Breast epithelium (tissue), 4 donors: ENCODE measurements around the gene RXRG. TPM values are rescaled to one million over a fixed set of nuclear protein-coding genes. Genes with fewer than 3 reads are reported as not detected.

Experiments
- DNase-seq, 2 donors: peaks; one replicate each; pipeline ENCODE4 v3.0.0-alpha.2; 2019; ENCODE audit warnings: low spot score in 2 of 2
- H3K27ac ChIP-seq, 2 donors: fragments of 200-600 bp; sonication (generic) in 1 of 2; one replicate each; pipeline ENCODE4 v1.5.1; 2016 to 2019; ENCODE audit warnings: mild to moderate bottlenecking in 1 of 2
- H3K27me3 ChIP-seq, 2 donors: fragments of 200-600 bp; sonication (generic) in 1 of 2; one replicate each; pipeline versions ENCODE4 v1.5.1 to v1.6.0; 2017 to 2019; ENCODE audit warnings: control low read depth in 1 of 2, mild to moderate bottlenecking in 1 of 2
- H3K36me3 ChIP-seq: fragments of 200-600 bp; one replicate; pipeline ENCODE4 v1.5.1; 2019
- H3K4me1 ChIP-seq, 2 donors: fragments of 200-600 bp; sonication (generic); one replicate each; pipeline ENCODE4 v1.5.1; 2016 to 2019; ENCODE audit warnings: control low read depth in 1 of 2
- H3K4me3 ChIP-seq, 3 donors: fragments of 200-600 bp; sonication (generic); 1 replicate in 2 of 3; 2 replicates in 1 of 3; pipeline ENCODE4 v1.5.1; 2016 to 2019; ENCODE audit warnings: mild to moderate bottlenecking in 3 of 3, moderate library complexity in 2 of 3
- H3K9me3 ChIP-seq, 2 donors: fragments of 200-600 bp; sonication (generic) in 1 of 2; one replicate each; pipeline ENCODE4 v1.5.1; 2016 to 2019; ENCODE audit warnings: control low read depth in 1 of 2
- CTCF ChIP-seq, 3 donors: fragments of 450-650 bp; IDR thresholded peaks; one replicate each; pipeline ENCODE4 v1.5.1; 2016 to 2017; ENCODE audit warnings: antibody characterized with exemption in 3 of 3, mild to moderate bottlenecking in 3 of 3, moderate library complexity in 3 of 3
- POLR2A ChIP-seq: fragments of 450-650 bp; IDR thresholded peaks from one replicate; pipeline ENCODE4 v1.6.1; 2016; ENCODE audit warnings: antibody characterized with exemption, mild to moderate bottlenecking, moderate library complexity
- POLR2AphosphoS5 ChIP-seq, 3 donors: sonication (generic); formaldehyde crosslinking; IDR thresholded peaks; one replicate each; pipeline ENCODE4 v1.6.1; 2017; ENCODE audit warnings: antibody characterized with exemption in 3 of 3
- intact Hi-C: fragments of 100-400 bp; cut with DNase I; formaldehyde crosslinking; loops from one replicate; pipeline ENCODE4 v1.15.1; 2023; ENCODE audit warnings: low total_unique reads
- total RNA-seq, 3 donors: library from RNA; depleted of rRNA; stranded (reverse); fragments of >200 nt; gene quantifications; one replicate each; pipeline ENCODE4 v1.1.0, GENCODE V29; 2016

RXRG gene
- under 1 TPM in 1 of 3 donors, not detected in 2; 0.16 TPM for total RNA-seq

- DNase-seq, result no peak
- peaks cover 0 to 8% of the 10 kb centered on the region in 2 donors for H3K4me1 ChIP-seq
- intact Hi-C loops, result no loop called here
- peaks cover 0 to 30% of the 10 kb centered on the region in 2 donors for H3K27me3 ChIP-seq
- H3K27ac ChIP-seq, result no peak within 1 kb of the TSS
- H3K36me3 ChIP-seq, result no peaks in the 10 kb centered on the region
- no peaks in the 10 kb centered on the region for H3K9me3 ChIP-seq
- H3K4me3 ChIP-seq, result peak within 1 kb of the TSS; percentile 25 to 56 (median 30)
- TF ChIP-seq POLR2AphosphoS5 (IDR thresholded peaks at IDR 0.05), result no peak
- TF ChIP-seq POLR2A, result no peak
- no peak for TF ChIP-seq CTCF (IDR thresholded peaks at IDR 0.05)
Observed at GRCh38 chr1:165444897-165445370, at the start of gene RXRG. RXRG (minus strand) TSS chr1:165445126; CDS start chr1:165444893, 233 bp downstream.

- DNase-seq, result no peak
- peaks cover 0 to 2% of the 10 kb centered on the region in 2 donors for H3K27me3 ChIP-seq
- H3K4me3 ChIP-seq, result no peak overlapping the region
- TF ChIP-seq POLR2A (no peak), CTCF (IDR thresholded peaks at IDR 0.05) (no peak), POLR2AphosphoS5 (IDR thresholded peaks at IDR 0.05) (no peak)
- H3K9me3 ChIP-seq, result no peaks in the 10 kb centered on the region
- no peaks in the 10 kb centered on the region for H3K4me1 ChIP-seq
- H3K27ac ChIP-seq, result no peak overlapping the region
- intact Hi-C loops, result no loop called here
- no peaks in the 10 kb centered on the region for H3K36me3 ChIP-seq
Observed at GRCh38 chr1:165492845-165493373, 48.0 kb upstream of the RXRG start.

GRCh38 chr1:165490175-165490574 is 45.2 kb upstream of the RXRG start:
- DNase-seq, result no peak
- no peaks in the 10 kb centered on the region for H3K4me1 ChIP-seq
- TF ChIP-seq POLR2AphosphoS5 (IDR thresholded peaks at IDR 0.05) (no peak), POLR2A (no peak), CTCF (IDR thresholded peaks at IDR 0.05) (no peak)
- H3K4me3 ChIP-seq, result no peak overlapping the region
- H3K27me3 ChIP-seq, result peaks cover 0 to 7% of the 10 kb centered on the region in 2 donors
- no peaks in the 10 kb centered on the region for H3K36me3 ChIP-seq
- intact Hi-C loops, result no loop called here
- H3K27ac ChIP-seq, result no peak overlapping the region
- H3K9me3 ChIP-seq, result no peaks in the 10 kb centered on the region

- no peak for DNase-seq
- Histone ChIP-seq H3K27ac (no peak overlapping the region), H3K4me1 (no peaks in the 10 kb centered on the region), H3K36me3 (no peaks in the 10 kb centered on the region), H3K27me3 (peaks cover 0 to 5% of the 10 kb centered on the region in 2 donors), H3K9me3 (no peaks in the 10 kb centered on the region), H3K4me3 (no peak overlapping the region)
- no peak for TF ChIP-seq POLR2AphosphoS5 (IDR thresholded peaks at IDR 0.05)
- no peak for TF ChIP-seq CTCF (IDR thresholded peaks at IDR 0.05)
- TF ChIP-seq POLR2A, result no peak
- intact Hi-C loops, result no loop called here
Observed at GRCh38 chr1:165487921-165488320, 43.0 kb upstream of the RXRG start.

GRCh38 chr1:165486663-165487062 is 41.7 kb upstream of the RXRG start:
- no peak for DNase-seq
- Histone ChIP-seq H3K4me3 (no peak overlapping the region), H3K27ac (no peak overlapping the region), H3K4me1 (no peaks in the 10 kb centered on the region), H3K27me3 (peaks cover 0 to 5% of the 10 kb centered on the region in 2 donors), H3K36me3 (no peaks in the 10 kb centered on the region), H3K9me3 (no peaks in the 10 kb centered on the region)
- intact Hi-C loops, result no loop called here
- TF ChIP-seq POLR2AphosphoS5 (IDR thresholded peaks at IDR 0.05) (no peak), POLR2A (no peak), CTCF (IDR thresholded peaks at IDR 0.05) (no peak)
